Erythroblast (primary cell): ENCODE measurements around the gene RAB11FIP4.

Experiments used
- GATA1 ChIP-seq: IDR thresholded peaks from 2 replicates; pipeline ENCODE4 v1.6.1; 2011; ENCODE audit warnings: low read depth, mild to moderate bottlenecking, control low read depth, low read length, moderate library complexity
- POLR2A ChIP-seq: IDR thresholded peaks from 2 replicates; pipeline ENCODE4 v1.6.1; 2011; ENCODE audit warnings: mild to moderate bottlenecking, low read length

GRCh38 chr17:31415004-31415454, 23.6 kb downstream of the RAB11FIP4 start:
- TF ChIP-seq POLR2A (no peak), GATA1 (no peak)
